Caco-2 (cell line): ENCODE measurements around the gene TMEM54. TPM values are rescaled to one million over a fixed set of nuclear protein-coding genes. Genes with fewer than 3 reads are reported as not detected.

Experiments used
- BruUV-seq: library from RNA; stranded (reverse); fragments of 400-500 nt; replicated peaks from 2 replicates; lab custom pipeline; 2021; lab: Mats Ljungman, UMichigan
- CTCF ChIA-PET: fragments of 300-600 bp; sonication (Branson Sonifier 250); formaldehyde crosslinking; loops from one replicate; lab custom pipeline; 2022; ENCODE audit warnings: antibody characterized with exemption; lab: Charles Lee
- POLR2A ChIA-PET: fragments of 300-600 bp; sonication (Branson Sonifier 250); formaldehyde crosslinking; loops from one replicate; lab custom pipeline; 2022; ENCODE audit warnings: antibody characterized with exemption; lab: Charles Lee
- DNase-seq, 2 experiments: peaks; one replicate each; pipeline versions ENCODE4 v3.0.0 to v3.0.0-alpha.2; 2020 to 2022
- H3K27me3 ChIP-seq: replicated peaks from 2 replicates; pipeline ENCODE4 v1.6.0; 2011; ENCODE audit warnings: low read length; ENCODE audit not compliant: control insufficient read depth, insufficient read depth
- H3K36me3 ChIP-seq: 2 replicates; pipeline ENCODE4 v1.5.1; 2011; ENCODE audit warnings: low read length; ENCODE audit not compliant: control insufficient read depth, insufficient read depth
- H3K4me1 ChIP-seq: fragments of 250-450 bp; sonication (Bioruptor Pico); 2 replicates; pipeline ENCODE4 v1.5.1; 2020; ENCODE audit warnings: mild to moderate bottlenecking
- H3K4me3 ChIP-seq: 2 replicates; pipeline ENCODE4 v1.5.1; 2011; ENCODE audit warnings: low read depth, mild to moderate bottlenecking, control low read depth, low read length
- H3K9me3 ChIP-seq: fragments of 250-450 bp; sonication (Bioruptor Pico); 2 replicates; pipeline ENCODE4 v1.5.1; 2020; ENCODE audit warnings: mild to moderate bottlenecking, moderate library complexity
- H3K27ac Mint-ChIP-seq: one replicate; pipeline ENCODE4 v1.8.0; 2022; ENCODE audit warnings: mixed read lengths; ENCODE audit not compliant: unreplicated experiment
- H3K27me3 Mint-ChIP-seq: one replicate; pipeline ENCODE4 v1.8.0; 2022; ENCODE audit warnings: mixed read lengths; ENCODE audit not compliant: insufficient read depth, unreplicated experiment
- H3K36me3 Mint-ChIP-seq: one replicate; pipeline ENCODE4 v1.8.0; 2022; ENCODE audit warnings: mild to moderate bottlenecking, mixed read lengths; ENCODE audit not compliant: insufficient read depth, unreplicated experiment
- H3K4me1 Mint-ChIP-seq: one replicate; pipeline ENCODE4 v1.8.0; 2022; ENCODE audit warnings: low read depth, mixed read lengths; ENCODE audit not compliant: unreplicated experiment
- H3K4me3 Mint-ChIP-seq: one replicate; pipeline ENCODE4 v1.8.0; 2022; ENCODE audit warnings: mild to moderate bottlenecking, moderate library complexity, mixed read lengths; ENCODE audit not compliant: unreplicated experiment
- H3K9me3 Mint-ChIP-seq: one replicate; pipeline ENCODE4 v1.8.0; 2022; ENCODE audit warnings: mixed read lengths; ENCODE audit not compliant: unreplicated experiment
- CTCF ChIP-seq, 2 experiments: fragments of 200-600 bp in 1 of 2; IDR thresholded peaks; 1 replicate in 1 of 2; 2 replicates in 1 of 2; pipeline versions ENCODE4 v1.5.1 to v1.8.0; 2011 to 2022; ENCODE audit warnings: antibody characterized with exemption in 1 of 2, control low read depth in 1 of 2, inconsistent platforms in 1 of 2, low read depth in 1 of 2, low read length in 1 of 2, mild to moderate bottlenecking in 1 of 2, moderate library complexity in 1 of 2; ENCODE audit not compliant: insufficient read depth in 1 of 2, severe bottlenecking in 1 of 2, unreplicated experiment in 1 of 2
- intact Hi-C: fragments of 100-400 bp; cut with micrococcal nuclease; formaldehyde crosslinking; loops from one replicate; pipeline ENCODE4 v1.10.0; 2022; ENCODE audit not compliant: unreplicated experiment
- total RNA-seq: library from RNA; stranded (reverse); gene quantifications from 2 replicates; pipeline ENCODE4 v1.2.3, GENCODE V29; 2022

TMEM54 gene
- total RNA-seq, 1 experiment from 2014 or later = 50.1 TPM

- H3K9me3 ChIP-seq = no peaks in the 10 kb centered on the region
- Mint-ChIP-seq H3K4me1 (peaks cover 32% of the 10 kb centered on the region), H3K36me3 (peaks cover 6% of the 10 kb centered on the region), H3K9me3 (no peaks in the 10 kb centered on the region), H3K27ac (no peak overlapping the region), H3K4me3 (no peak overlapping the region), H3K27me3 (no peaks in the 10 kb centered on the region)
- H3K4me1 ChIP-seq = peaks cover 31% of the 10 kb centered on the region
- no peaks in the 10 kb centered on the region for H3K27me3 ChIP-seq
- no peak overlapping the region for H3K4me3 ChIP-seq
- intact Hi-C loops = no loop called here
- ChIA-PET POLR2A (no interaction called here), CTCF (no interaction called here)
- BruUV-seq = no TSS peak
- H3K36me3 ChIP-seq = no peaks in the 10 kb centered on the region
- DNase-seq = no peak
- no peak for TF ChIP-seq CTCF (IDR thresholded peaks at IDR 0.05; ENCODE audit: insufficient read depth in 1 of 2, low read depth in 1 of 2, low read length in 1 of 2, severe bottlenecking in 1 of 2, unreplicated experiment in 1 of 2)
Observed at GRCh38 chr1:32929366-32929765, 28.2 kb upstream of the TMEM54 start.

- Mint-ChIP-seq H3K36me3 (peaks cover 6% of the 10 kb centered on the region), H3K4me3 (no peak overlapping the region), H3K9me3 (no peaks in the 10 kb centered on the region), H3K4me1 (peaks cover 33% of the 10 kb centered on the region), H3K27me3 (no peaks in the 10 kb centered on the region), H3K27ac (no peak overlapping the region)
- DNase-seq = no peak
- no peaks in the 10 kb centered on the region for H3K36me3 ChIP-seq
- ChIA-PET CTCF (no interaction called here), POLR2A (no interaction called here)
- BruUV-seq = no TSS peak
- no peak for TF ChIP-seq CTCF (IDR thresholded peaks at IDR 0.05; ENCODE audit: insufficient read depth in 1 of 2, low read depth in 1 of 2, low read length in 1 of 2, severe bottlenecking in 1 of 2, unreplicated experiment in 1 of 2)
- no peak overlapping the region for H3K4me3 ChIP-seq
- H3K4me1 ChIP-seq = peaks cover 27% of the 10 kb centered on the region
- H3K27me3 ChIP-seq = no peaks in the 10 kb centered on the region
- intact Hi-C loops = no loop called here
- no peaks in the 10 kb centered on the region for H3K9me3 ChIP-seq
Observed at GRCh38 chr1:32928715-32929114, 27.5 kb upstream of the TMEM54 start.

- no TSS peak for BruUV-seq
- no peak overlapping the region for H3K27ac Mint-ChIP-seq
- H3K27me3 Mint-ChIP-seq = no peaks in the 10 kb centered on the region
- peaks cover 6% of the 10 kb centered on the region for H3K36me3 Mint-ChIP-seq
- intact Hi-C loops = no loop called here
- DNase-seq = no peak
- TF ChIP-seq CTCF (IDR thresholded peaks at IDR 0.05; ENCODE audit: insufficient read depth in 1 of 2, low read depth in 1 of 2, low read length in 1 of 2, severe bottlenecking in 1 of 2, unreplicated experiment in 1 of 2) = no peak
- Histone ChIP-seq H3K36me3 (no peaks in the 10 kb centered on the region), H3K4me1 (peaks cover 23% of the 10 kb centered on the region), H3K27me3 (no peaks in the 10 kb centered on the region), H3K9me3 (no peaks in the 10 kb centered on the region), H3K4me3 (no peak overlapping the region)
- no peak overlapping the region for H3K4me3 Mint-ChIP-seq
- ChIA-PET CTCF (no interaction called here), POLR2A (no interaction called here)
- no peaks in the 10 kb centered on the region for H3K9me3 Mint-ChIP-seq
- peaks cover 34% of the 10 kb centered on the region for H3K4me1 Mint-ChIP-seq
Observed at GRCh38 chr1:32928285-32928684, 27.1 kb upstream of the TMEM54 start.
